ENCODE results near the gene TRABD. TPM values are rescaled to one million over a fixed set of nuclear protein-coding genes. Genes with fewer than 3 reads are reported as not detected.

Gene TRABD
- total RNA-seq, 2 donors from 2014 or later, result 43.6 to 116 TPM

DNA sequence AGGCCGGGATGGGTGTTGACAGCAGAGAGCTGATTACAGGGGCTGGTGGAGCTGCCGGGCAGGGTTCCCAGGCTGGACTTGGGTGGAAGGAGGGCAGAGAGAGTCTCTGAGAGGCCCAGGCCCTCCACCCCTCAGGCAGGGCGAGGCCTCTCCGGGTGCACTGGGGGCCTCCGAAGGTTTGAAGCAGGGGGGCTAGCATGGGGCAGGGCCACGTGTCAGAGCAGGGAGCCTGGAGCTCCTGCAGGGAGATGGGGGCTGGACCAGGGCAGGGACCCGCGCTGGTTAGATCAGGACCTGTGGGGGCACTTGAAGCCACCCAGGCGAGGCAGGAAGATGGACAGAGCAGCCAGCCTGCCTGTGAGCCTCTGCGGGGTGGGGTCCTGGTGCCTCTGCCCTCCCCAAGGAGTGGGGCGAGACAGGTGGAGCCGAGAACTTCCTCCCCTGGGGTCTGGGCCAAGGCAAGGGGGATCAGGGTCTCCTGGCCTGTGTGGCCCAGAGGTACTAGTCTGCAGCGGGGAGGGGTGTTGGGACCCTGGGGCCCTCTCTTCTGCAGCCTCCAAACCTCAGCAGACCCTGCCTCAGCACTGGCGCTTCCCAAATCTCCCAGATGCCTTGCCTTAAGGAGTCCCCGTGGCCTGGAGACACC is 14.3 kb upstream of the TRABD start:
- no peak for DNase-seq
- no peak overlapping the region for H3K4me3 ChIP-seq

DNA sequence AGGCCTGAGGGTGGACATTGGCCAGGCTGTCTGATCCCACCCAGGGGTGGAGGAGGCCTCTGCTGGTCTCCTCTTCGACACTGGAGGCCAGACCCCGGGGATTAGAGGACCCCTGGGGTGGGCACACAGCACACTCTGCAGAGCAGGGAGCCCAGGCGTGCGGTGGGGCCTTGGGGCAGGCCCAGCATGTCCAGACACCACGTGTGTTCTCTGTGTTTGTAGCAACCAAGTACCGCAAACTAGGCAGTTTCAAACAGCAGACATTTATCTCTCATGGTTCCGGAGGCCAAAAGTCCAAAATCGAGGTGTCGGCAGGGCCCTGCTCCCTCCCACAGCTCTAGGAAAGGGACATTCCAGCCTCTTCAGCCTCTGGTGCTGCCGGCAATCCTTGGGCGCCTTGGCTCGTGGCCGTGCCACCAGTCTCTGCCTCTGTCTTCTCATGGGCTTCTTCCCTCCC is 13.7 kb upstream of the TRABD start:
- no peak overlapping the region for H3K9ac ChIP-seq (ENCODE audit: low read depth in 2 of 2, low read length in 2 of 2)
- intact Hi-C loops (cut with DNase I), result no loop called here
- no peaks in the 10 kb centered on the region for H3K9me3 ChIP-seq
- no peaks in the 10 kb centered on the region for H3K36me3 ChIP-seq
- TF ChIP-seq, protein P1, sequence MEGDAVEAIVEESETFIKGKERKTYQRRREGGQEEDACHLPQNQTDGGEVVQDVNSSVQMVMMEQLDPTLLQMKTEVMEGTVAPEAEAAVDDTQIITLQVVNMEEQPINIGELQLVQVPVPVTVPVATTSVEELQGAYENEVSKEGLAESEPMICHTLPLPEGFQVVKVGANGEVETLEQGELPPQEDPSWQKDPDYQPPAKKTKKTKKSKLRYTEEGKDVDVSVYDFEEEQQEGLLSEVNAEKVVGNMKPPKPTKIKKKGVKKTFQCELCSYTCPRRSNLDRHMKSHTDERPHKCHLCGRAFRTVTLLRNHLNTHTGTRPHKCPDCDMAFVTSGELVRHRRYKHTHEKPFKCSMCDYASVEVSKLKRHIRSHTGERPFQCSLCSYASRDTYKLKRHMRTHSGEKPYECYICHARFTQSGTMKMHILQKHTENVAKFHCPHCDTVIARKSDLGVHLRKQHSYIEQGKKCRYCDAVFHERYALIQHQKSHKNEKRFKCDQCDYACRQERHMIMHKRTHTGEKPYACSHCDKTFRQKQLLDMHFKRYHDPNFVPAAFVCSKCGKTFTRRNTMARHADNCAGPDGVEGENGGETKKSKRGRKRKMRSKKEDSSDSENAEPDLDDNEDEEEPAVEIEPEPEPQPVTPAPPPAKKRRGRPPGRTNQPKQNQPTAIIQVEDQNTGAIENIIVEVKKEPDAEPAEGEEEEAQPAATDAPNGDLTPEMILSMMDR (IDR thresholded peaks at IDR 0.05), result no peak
- DNase-seq, result no peak
- H3K4me1 ChIP-seq, result no peaks in the 10 kb centered on the region
- peaks cover 27% of the 10 kb centered on the region for H3K27me3 ChIP-seq
- H3K27ac ChIP-seq, result no peak overlapping the region
- no peak overlapping the region for H3K4me3 ChIP-seq

More for the DNA sequence above, 14.3 kb upstream of the TRABD start:
- TF ChIP-seq, protein P1 (IDR thresholded peaks at IDR 0.05), result no peak
- H3K9ac ChIP-seq (ENCODE audit: low read depth in 2 of 2, low read length in 2 of 2), result no peak overlapping the region
- H3K27ac ChIP-seq, result no peak overlapping the region
- H3K27me3 ChIP-seq, result peaks cover 27% of the 10 kb centered on the region
- H3K4me1 ChIP-seq, result no peaks in the 10 kb centered on the region
- intact Hi-C loops (cut with DNase I), result no loop called here
- H3K36me3 ChIP-seq, result no peaks in the 10 kb centered on the region
- H3K9me3 ChIP-seq, result no peaks in the 10 kb centered on the region

DNA sequence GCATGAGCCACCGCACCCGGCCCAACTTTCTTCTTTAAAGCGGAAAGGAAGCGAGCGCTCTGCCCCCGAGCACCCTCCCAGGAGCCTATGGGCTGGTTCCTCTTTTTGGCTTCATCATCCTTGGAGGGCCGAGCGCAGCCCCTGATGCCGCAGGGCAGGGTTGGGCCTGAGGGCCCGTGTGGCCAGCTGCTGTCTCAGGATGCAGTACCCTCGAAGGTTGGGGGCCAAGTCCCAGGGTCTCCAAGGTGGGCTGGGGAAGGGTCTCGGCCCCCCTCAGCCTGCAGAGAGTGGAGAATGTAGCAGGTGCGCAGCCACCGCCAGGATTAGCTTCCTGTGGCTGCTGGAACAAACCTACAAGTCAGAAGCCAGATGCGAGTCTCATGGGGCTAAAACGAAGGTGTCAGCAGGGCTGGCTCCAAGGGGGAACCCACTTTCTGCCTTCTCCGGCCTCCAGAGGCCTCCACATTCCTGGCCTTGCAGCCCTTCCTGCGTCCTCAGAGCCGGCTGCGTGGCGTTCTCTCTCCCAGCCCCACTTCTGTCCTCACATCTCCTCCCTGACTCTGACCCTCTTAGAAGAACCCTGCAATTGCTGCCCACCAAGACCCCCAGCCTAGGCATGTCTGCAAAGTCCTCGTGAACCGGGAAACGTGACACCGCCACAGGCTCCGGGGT is 12.3 kb upstream of the TRABD start:
- H3K27me3 ChIP-seq, result peaks cover 32% of the 10 kb centered on the region
- H3K27ac ChIP-seq, result no peak overlapping the region
- no peaks in the 10 kb centered on the region for H3K9me3 ChIP-seq
- H3K4me3 ChIP-seq, result no peak overlapping the region
- DNase-seq, result no peak
- H3K9ac ChIP-seq (ENCODE audit: low read depth in 2 of 2, low read length in 2 of 2), result no peak overlapping the region
- intact Hi-C loops (cut with DNase I), result no loop called here
- H3K4me1 ChIP-seq, result no peaks in the 10 kb centered on the region
- TF ChIP-seq, protein P1 (IDR thresholded peaks at IDR 0.05), result no peak
- H3K36me3 ChIP-seq, result no peaks in the 10 kb centered on the region

DNA sequence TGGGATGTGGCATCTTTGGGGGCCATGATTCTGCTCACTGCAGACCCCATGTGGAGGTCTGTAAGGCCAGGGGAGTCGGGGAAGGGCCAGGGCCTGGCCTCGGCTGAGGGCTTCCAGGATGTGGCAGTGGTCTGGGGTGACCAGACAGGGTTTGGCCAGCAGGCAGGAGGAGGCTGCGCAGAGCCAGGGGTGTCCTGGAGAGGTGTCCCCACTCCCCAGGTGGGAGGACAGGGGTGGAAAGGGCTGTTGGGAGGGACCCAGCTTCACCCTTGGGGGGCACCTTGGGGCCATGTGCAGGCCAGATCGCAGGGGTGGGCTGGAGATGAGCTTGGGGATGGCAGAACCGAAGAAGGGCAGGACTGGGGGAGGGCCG is 11.7 kb upstream of the TRABD start:
- intact Hi-C loops (cut with DNase I), result no loop called here
- H3K27me3 ChIP-seq, result peaks cover 35% of the 10 kb centered on the region
- no peaks in the 10 kb centered on the region for H3K36me3 ChIP-seq
- DNase-seq, result no peak
- no peaks in the 10 kb centered on the region for H3K4me1 ChIP-seq
- no peak overlapping the region for H3K27ac ChIP-seq
- H3K9ac ChIP-seq (ENCODE audit: low read depth in 2 of 2, low read length in 2 of 2), result no peak overlapping the region
- TF ChIP-seq, protein P1 (IDR thresholded peaks at IDR 0.05), result no peak
- no peaks in the 10 kb centered on the region for H3K9me3 ChIP-seq
- no peak overlapping the region for H3K4me3 ChIP-seq

DNA sequence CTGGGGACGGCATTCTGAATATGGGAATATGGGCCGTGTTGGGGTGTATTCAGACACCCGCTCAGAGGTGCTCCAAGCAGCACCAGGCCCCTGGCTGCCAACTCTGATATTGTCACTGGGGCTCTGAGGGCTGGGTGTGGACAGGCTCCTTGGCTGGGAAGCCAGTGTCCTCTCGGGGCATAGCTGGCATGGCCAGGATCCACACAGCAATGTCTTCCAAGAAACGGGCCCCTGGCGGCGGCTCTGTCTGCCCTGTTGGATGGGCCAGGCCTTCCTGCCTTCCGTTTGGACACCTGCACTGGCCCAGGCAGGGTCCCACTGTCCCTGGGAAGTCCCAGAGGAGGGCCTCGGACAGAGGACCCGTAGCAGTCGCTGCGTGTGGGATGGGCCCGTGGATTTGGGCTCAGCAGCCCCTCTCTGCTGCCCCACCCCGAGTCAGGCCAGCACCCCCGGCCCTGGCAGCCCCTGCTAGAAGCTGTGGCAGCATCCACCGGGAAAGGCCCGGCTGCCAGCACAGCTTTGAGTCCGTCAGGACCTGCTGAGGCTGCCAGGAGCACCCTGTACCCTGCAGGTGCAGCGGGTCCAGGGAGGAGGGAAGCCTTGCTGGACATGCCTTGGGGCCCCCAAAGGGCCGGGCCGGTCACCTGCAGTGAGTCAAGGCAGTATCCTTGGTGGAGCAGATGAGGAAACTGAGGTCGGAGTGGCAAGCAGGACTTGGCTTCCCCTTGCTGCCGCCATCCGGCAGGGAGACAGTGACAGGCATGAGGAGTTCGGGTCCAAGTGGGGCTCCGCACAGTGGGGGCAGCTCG is 11.1 kb upstream of the TRABD start:
- Histone ChIP-seq H3K9ac (ENCODE audit: low read depth in 2 of 2, low read length in 2 of 2) (no peak overlapping the region), H3K27me3 (peaks cover 34% of the 10 kb centered on the region), H3K4me1 (no peaks in the 10 kb centered on the region), H3K36me3 (no peaks in the 10 kb centered on the region), H3K4me3 (no peak overlapping the region), H3K9me3 (no peaks in the 10 kb centered on the region), H3K27ac (no peak overlapping the region)
- DNase-seq, result no peak
- intact Hi-C loops (cut with DNase I), result no loop called here
- TF ChIP-seq, protein P1 (IDR thresholded peaks at IDR 0.05), result no peak
